NCI-H460 (cell line): ENCODE data around the gene IZUMO4. TPM values are rescaled to one million over a fixed set of nuclear protein-coding genes. Genes with fewer than 3 reads are reported as not detected.

Experiments used
- DNase-seq: peaks from one replicate; pipeline ENCODE4 v3.0.0-alpha.2; 2016; ENCODE audit warnings: low read depth; ENCODE audit errors: extremely low read depth
- total RNA-seq: library from RNA; depleted of rRNA; stranded (reverse); fragments of >200 nt; shearing (Covaris generic); gene quantifications from 2 replicates; pipeline ENCODE4 v1.2.3, GENCODE V29; 2014

The IZUMO4 gene
- total RNA-seq, 1 experiment from 2014 or later: 1.4 TPM

GRCh38 chr19:2103045-2103707 lies 6.5 kb downstream of the IZUMO4 start:
- DNase-seq: no peak

GRCh38 chr19:2108251-2109016 lies 11.7 kb downstream of the IZUMO4 start:
- DNase-seq: no peak

- no peak for DNase-seq
Measured at GRCh38 chr19:2109046-2109864, 12.5 kb downstream of the IZUMO4 start.

- no peak for DNase-seq
Measured at GRCh38 chr19:2110822-2111221, 14.1 kb downstream of the IZUMO4 start.

GRCh38 chr19:2111425-2111824 lies 14.7 kb downstream of the IZUMO4 start:
- no peak for DNase-seq

GRCh38 chr19:2111886-2112285 lies 15.2 kb downstream of the IZUMO4 start:
- DNase-seq: no peak

GRCh38 chr19:2112516-2113320 lies 16.0 kb downstream of the IZUMO4 start:
- no peak for DNase-seq

- DNase-seq: no peak
Measured at GRCh38 chr19:2113439-2114211, 16.9 kb downstream of the IZUMO4 start.

GRCh38 chr19:2114218-2114617 lies 17.5 kb downstream of the IZUMO4 start:
- DNase-seq: no peak

- no peak for DNase-seq
Measured at GRCh38 chr19:2114821-2115220, 18.1 kb downstream of the IZUMO4 start.

GRCh38 chr19:2115324-2115723 lies 18.6 kb downstream of the IZUMO4 start:
- no peak for DNase-seq

GRCh38 chr19:2115911-2116426 lies 19.3 kb downstream of the IZUMO4 start:
- no peak for DNase-seq

GRCh38 chr19:2116507-2116906 lies 19.8 kb downstream of the IZUMO4 start:
- no peak for DNase-seq

GRCh38 chr19:2117215-2117960 lies 20.7 kb downstream of the IZUMO4 start:
- no peak for DNase-seq

GRCh38 chr19:2118438-2118837 lies 21.7 kb downstream of the IZUMO4 start:
- DNase-seq: no peak

- no peak for DNase-seq
Measured at GRCh38 chr19:2119921-2120785, 23.4 kb downstream of the IZUMO4 start.

- no peak for DNase-seq
Measured at GRCh38 chr19:2120821-2121220, 24.1 kb downstream of the IZUMO4 start.
